A673 (cell line): Measurements from ENCODE around the gene PARP3.

Experiments used
- EZH2 ChIP-seq: fragments of 200-600 bp; sonication (generic); IDR thresholded peaks from 2 replicates; pipeline ENCODE4 v1.6.1; 2017; ENCODE audit warnings: borderline replicate concordance, low read depth, mild to moderate bottlenecking, mixed read lengths, antibody characterized with exemption, low read length; ENCODE audit not compliant: poor library complexity, severe bottlenecking
- TF ChIP-seq, protein P1 (sequence below): fragments of 300-800, 200-600 bp; sonication (generic); conservative IDR thresholded peaks from 2 replicates; pipeline ENCODE4 v1.5.1; 2017; ENCODE audit warnings: low read depth, mild to moderate bottlenecking, antibody characterized with exemption, low read length, moderate library complexity, mixed read lengths

DNA sequence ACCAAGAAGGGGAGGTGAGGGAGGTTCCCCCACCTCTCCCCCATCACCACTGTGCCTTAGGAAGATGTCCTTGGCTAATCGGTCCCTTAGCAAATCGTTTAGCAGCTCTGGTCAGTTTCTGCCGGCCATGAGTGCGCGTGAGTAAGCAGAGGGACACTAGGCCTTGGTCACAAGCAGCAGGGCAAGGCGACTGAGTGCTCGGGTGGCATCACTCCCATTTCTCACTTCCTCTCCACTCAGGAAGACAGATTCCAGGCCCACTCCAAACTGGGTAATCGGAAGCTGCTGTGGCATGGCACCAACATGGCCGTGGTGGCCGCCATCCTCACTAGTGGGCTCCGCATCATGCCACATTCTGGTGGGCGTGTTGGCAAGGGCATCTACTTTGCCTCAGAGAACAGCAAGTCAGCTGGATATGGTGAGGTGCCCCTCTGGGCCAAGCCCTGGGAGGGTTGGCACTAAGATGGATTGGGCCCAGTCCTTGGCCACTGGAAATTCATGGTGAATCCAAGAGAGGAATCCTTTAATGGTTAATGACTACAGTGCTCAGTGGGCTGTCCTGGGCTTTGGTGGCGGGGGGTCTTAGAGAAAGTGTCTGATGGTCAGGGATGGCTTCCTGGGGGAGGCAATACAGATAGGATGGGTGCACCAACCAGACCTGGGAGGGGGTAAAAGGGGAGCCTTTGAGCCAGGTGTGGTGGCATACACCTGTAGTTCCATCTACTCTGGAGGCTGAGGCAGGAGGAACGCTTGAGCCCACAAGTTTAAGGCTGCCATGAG lies 4.0 kb downstream of the PARP3 start:
- TF ChIP-seq, protein P1, sequence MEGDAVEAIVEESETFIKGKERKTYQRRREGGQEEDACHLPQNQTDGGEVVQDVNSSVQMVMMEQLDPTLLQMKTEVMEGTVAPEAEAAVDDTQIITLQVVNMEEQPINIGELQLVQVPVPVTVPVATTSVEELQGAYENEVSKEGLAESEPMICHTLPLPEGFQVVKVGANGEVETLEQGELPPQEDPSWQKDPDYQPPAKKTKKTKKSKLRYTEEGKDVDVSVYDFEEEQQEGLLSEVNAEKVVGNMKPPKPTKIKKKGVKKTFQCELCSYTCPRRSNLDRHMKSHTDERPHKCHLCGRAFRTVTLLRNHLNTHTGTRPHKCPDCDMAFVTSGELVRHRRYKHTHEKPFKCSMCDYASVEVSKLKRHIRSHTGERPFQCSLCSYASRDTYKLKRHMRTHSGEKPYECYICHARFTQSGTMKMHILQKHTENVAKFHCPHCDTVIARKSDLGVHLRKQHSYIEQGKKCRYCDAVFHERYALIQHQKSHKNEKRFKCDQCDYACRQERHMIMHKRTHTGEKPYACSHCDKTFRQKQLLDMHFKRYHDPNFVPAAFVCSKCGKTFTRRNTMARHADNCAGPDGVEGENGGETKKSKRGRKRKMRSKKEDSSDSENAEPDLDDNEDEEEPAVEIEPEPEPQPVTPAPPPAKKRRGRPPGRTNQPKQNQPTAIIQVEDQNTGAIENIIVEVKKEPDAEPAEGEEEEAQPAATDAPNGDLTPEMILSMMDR, result no peak
- TF ChIP-seq EZH2, result no peak
